MG63 (cell line): Measurements from ENCODE around the gene CDC42SE2. TPM values are rescaled to one million over a fixed set of nuclear protein-coding genes. Genes with fewer than 3 reads are reported as not detected.
"Not testable (repeated sequence)": the region's sequence is repeated elsewhere in the genome, so short reads cannot be mapped to it uniquely, and the experiment has no call there.

ENCODE experiments used
- DNase-seq: peaks from one replicate; pipeline ENCODE4 v3.0.0-alpha.2; 2020
- H3K27me3 ChIP-seq: fragments of 250-450 bp; sonication (Bioruptor Pico); 2 replicates; pipeline ENCODE4 v1.5.1; 2020; ENCODE audit warnings: mild to moderate bottlenecking, moderate library complexity
- H3K36me3 ChIP-seq: fragments of 250-450 bp; sonication (Bioruptor Pico); 2 replicates; pipeline ENCODE4 v1.5.1; 2020; ENCODE audit warnings: mild to moderate bottlenecking, moderate library complexity
- H3K4me3 ChIP-seq: fragments of 250-450 bp; sonication (Bioruptor Pico); 2 replicates; pipeline ENCODE4 v1.5.1; 2020; ENCODE audit warnings: mild to moderate bottlenecking, moderate library complexity
- H3K9me3 ChIP-seq: fragments of 250-450 bp; sonication (Bioruptor Pico); 2 replicates; pipeline ENCODE4 v1.5.1; 2020; ENCODE audit warnings: mild to moderate bottlenecking, moderate library complexity
- total RNA-seq: library from RNA; depleted of rRNA; stranded (reverse); fragments of >200 nt; shearing (Covaris generic); gene quantifications from 2 replicates; pipeline ENCODE4 v1.2.3, GENCODE V29; 2014; ENCODE audit warnings: low replicate concordance

CDC42SE2 gene
- total RNA-seq, 1 experiment from 2014 or later: 23.6 TPM

GRCh38 chr5:131384173-131384572 is 120.3 kb downstream of the CDC42SE2 start:
- H3K36me3 ChIP-seq: peaks cover under 1% of the 10 kb centered on the region; the same call in 1 of the 2 replicates
- no peaks in the 10 kb centered on the region for H3K27me3 ChIP-seq
- no peak for DNase-seq
- no peaks in the 10 kb centered on the region for H3K9me3 ChIP-seq
- no peak overlapping the region for H3K4me3 ChIP-seq

- Histone ChIP-seq H3K4me3 (no peak overlapping the region), H3K27me3 (no peaks in the 10 kb centered on the region), H3K9me3 (no peaks in the 10 kb centered on the region), H3K36me3 (peaks cover 3% of the 10 kb centered on the region; the same call in 1 of the 2 replicates)
- no peak for DNase-seq
These were observed 120.9 kb downstream of the CDC42SE2 start for GRCh38 chr5:131384616-131385214.

DNA sequence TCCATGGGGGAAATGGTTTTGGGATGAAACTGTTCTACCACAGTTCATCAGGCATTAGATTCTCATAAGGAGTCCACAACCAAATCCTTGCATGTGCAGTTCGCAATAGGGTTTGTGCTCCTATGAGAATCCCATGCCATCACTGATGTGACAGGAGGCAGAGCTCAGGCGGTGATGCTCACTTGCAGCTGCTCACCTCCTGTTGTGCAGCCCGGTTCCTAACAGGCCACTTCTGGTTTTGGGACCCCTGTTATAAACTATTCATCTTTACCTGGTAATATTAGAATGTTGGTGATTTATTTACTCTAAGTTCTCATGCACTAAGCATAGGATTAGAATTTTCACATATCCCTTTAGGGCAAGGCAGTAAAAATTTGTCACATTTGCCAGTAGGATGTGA is 122.3 kb downstream of the CDC42SE2 start:
- DNase-seq: no peak
- Histone ChIP-seq H3K9me3 (no peaks in the 10 kb centered on the region), H3K4me3 (no peak overlapping the region), H3K27me3 (no peaks in the 10 kb centered on the region), H3K36me3 (peaks cover 3% of the 10 kb centered on the region)

DNA sequence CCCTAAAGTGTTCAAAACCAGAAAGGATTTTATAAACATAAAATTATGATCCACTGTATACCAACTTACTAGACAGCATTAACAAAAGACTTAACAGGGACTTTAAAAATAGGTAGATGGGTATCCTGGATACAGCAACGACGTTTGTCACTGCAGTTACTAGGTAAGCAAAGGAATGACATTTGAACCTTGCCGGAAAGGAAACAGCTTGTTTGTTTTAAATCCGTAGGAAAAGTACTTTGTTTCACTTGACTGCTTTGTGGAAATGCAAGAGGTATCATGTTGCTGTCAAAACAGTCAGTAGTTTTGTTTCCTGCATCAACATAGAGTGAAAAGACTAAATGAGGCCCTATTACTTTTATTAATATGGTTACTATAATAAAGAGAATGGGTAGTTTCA is 122.9 kb downstream of the CDC42SE2 start:
- DNase-seq: no peak
- Histone ChIP-seq H3K4me3 (no peak overlapping the region), H3K9me3 (no peaks in the 10 kb centered on the region), H3K27me3 (no peaks in the 10 kb centered on the region), H3K36me3 (peaks cover 6% of the 10 kb centered on the region)

DNA sequence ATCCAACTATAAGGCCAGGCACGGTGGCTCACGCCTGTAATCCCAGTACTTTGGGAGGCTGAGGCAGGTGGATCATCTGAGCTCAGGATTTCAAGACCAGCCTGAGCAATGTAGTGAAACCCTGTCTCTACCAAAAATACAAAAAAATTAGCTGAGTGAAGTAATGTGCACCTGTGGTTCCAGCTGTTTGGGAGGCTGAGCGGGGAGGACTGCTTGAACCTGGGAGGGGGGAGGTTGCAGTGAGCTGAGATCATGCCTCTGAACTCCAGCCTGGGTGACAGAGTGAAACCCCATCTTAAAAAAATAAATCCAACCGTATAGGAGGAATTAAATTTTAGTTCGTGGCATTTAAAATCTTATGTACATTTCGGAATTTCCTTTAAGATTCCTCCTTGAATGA is 123.4 kb downstream of the CDC42SE2 start:
- H3K36me3 ChIP-seq: peaks cover 8% of the 10 kb centered on the region
- no peak overlapping the region for H3K4me3 ChIP-seq
- no peaks in the 10 kb centered on the region for H3K9me3 ChIP-seq
- H3K27me3 ChIP-seq: no peaks in the 10 kb centered on the region
- DNase-seq: no peak

GRCh38 chr5:131389096-131389868 is 125.4 kb downstream of the CDC42SE2 start:
- H3K36me3 ChIP-seq: peaks cover 21% of the 10 kb centered on the region
- H3K4me3 ChIP-seq: no peak overlapping the region
- no peaks in the 10 kb centered on the region for H3K27me3 ChIP-seq
- H3K9me3 ChIP-seq: no peaks in the 10 kb centered on the region
- DNase-seq: no peak

DNA sequence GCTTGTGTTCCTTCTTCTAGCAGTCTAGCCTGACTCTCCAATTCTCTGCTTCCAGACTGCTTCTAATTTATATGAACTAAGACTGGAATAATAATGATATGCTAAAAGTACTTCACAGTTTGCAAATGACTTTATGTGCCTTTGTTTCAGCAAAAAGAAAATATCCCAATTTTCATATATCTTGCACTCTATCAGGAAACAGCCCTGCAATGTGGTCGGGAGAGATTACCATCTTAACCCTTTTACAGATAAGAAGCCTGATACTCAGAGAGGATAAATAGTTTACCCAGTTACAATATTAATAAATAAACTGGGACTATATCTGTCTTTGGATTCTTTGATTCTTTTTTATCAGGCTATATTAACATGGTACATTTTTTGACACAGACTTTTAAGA is 126.0 kb downstream of the CDC42SE2 start:
- DNase-seq: no peak
- no peaks in the 10 kb centered on the region for H3K9me3 ChIP-seq

GRCh38 chr5:131392466-131393095 is 128.7 kb downstream of the CDC42SE2 start:
- Histone ChIP-seq H3K9me3 (no peaks in the 10 kb centered on the region), H3K4me3 (no peak overlapping the region), H3K27me3 (no peaks in the 10 kb centered on the region), H3K36me3 (peaks cover 40% of the 10 kb centered on the region)
- no peak for DNase-seq

More for the DNA sequence above, 126.0 kb downstream of the CDC42SE2 start:
- Histone ChIP-seq H3K27me3 (no peaks in the 10 kb centered on the region), H3K36me3 (peaks cover 24% of the 10 kb centered on the region), H3K4me3 (no peak overlapping the region)

GRCh38 chr5:131393498-131393968 is 129.7 kb downstream of the CDC42SE2 start:
- H3K27me3 ChIP-seq: no peaks in the 10 kb centered on the region
- H3K36me3 ChIP-seq: peaks cover 45% of the 10 kb centered on the region
- H3K4me3 ChIP-seq: no peak overlapping the region
- H3K9me3 ChIP-seq: no peaks in the 10 kb centered on the region
- DNase-seq: no peak

DNA sequence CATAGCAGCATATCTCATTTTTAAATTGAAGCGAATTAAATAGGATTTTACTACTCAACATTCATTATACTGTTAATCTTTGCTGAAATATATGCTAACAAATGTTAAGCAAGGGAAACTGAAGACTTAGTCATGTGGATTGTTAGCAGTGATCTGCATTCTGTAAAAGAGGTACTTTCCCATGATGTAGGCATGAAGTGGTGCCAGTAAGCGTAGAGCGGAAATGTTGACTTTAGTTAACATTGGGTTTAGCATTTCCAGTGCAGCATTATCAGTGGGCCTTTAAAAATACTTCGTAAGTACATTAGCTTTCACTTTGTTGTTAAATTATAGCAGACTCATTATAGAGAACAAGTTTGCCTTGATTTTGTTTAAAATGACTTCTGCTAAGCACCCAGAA is 130.3 kb downstream of the CDC42SE2 start:
- no peak for DNase-seq
- H3K4me3 ChIP-seq: no peak overlapping the region
- H3K9me3 ChIP-seq: no peaks in the 10 kb centered on the region
- no peaks in the 10 kb centered on the region for H3K27me3 ChIP-seq
- H3K36me3 ChIP-seq: peaks cover 47% of the 10 kb centered on the region

DNA sequence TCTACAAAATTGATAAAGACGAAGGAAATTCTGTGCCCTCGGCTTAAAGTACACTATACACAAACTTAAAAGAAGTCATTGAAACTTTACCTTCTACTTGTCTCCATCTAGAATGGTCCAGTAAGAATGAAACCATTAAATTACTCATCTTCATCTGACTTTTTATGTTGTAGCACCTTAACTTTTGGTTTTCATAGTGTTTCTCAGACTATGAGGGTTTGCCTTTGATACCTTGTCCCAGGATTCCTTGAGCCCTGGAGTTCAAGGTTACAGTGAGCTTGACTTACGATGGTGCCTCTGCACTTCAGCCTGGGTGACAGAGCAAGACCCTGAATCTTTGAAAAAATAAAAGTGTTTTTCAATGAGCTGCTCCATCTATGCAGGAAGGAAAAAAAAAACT is 132.2 kb downstream of the CDC42SE2 start:
- H3K4me3 ChIP-seq: no peak overlapping the region
- no peaks in the 10 kb centered on the region for H3K9me3 ChIP-seq
- no peak for DNase-seq
- no peaks in the 10 kb centered on the region for H3K27me3 ChIP-seq
- H3K36me3 ChIP-seq: peaks cover 54% of the 10 kb centered on the region

DNA sequence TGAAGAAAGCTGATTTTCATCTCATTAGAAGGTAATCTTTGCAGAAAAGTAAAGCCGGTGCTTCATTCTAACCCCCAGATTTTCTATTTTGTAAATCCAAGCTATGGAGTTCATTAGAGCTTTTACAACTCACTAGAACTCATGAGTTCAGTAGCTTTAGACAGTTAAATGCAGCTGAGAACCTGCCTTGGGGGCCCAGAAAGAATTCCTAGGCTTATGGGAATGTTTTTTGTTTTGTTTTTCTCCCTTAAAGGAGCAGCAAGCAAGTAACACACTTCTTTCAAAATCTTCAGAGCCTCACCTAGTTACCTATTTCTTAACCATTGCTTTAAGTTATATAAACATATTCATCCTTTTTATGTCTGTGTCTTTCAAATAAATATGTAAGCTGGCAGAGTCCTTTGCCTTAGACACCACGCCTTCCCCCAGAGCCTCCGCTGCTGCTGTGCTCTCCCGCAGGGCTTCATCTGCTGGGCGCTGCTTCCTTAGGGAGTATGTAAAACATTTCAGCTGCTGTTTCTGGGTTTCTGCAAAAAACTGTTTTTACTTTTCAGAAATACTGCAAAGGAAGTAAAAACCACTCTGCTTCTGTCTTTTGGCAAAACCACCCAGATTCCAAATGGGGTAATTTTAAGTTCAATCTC is 132.9 kb downstream of the CDC42SE2 start:
- Histone ChIP-seq H3K9me3 (no peaks in the 10 kb centered on the region), H3K36me3 (peaks cover 55% of the 10 kb centered on the region), H3K27me3 (no peaks in the 10 kb centered on the region), H3K4me3 (no peak overlapping the region)
- DNase-seq: no peak

GRCh38 chr5:131399007-131399406 is 135.2 kb downstream of the CDC42SE2 start:
- peaks cover 54% of the 10 kb centered on the region for H3K36me3 ChIP-seq
- not testable (repeated sequence) for DNase-seq, H3K27me3 ChIP-seq, H3K4me3 ChIP-seq, H3K9me3 ChIP-seq

DNA sequence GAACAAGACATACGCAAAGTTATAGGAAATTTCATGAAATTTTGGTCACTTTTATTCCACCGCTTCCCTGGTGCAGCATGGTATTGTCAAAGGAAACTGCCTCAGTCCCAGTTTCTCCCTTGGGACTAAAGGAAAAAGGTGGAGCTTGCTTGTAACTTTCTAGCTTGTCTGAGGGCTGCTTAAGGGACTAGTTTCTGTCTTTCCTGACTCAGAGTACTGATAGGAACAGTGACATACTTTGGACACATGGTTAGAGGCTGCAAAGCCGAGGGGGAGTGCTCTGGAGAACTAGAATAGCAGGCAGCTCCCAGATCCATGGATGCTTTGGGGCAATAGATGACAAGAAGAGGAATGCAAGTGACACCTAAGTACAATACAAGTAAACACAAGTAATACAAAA is 136.7 kb downstream of the CDC42SE2 start:
- peaks cover 6% of the 10 kb centered on the region; the same call in 1 of the 2 replicates for H3K9me3 ChIP-seq
- no peak for DNase-seq
- peaks cover 45% of the 10 kb centered on the region for H3K36me3 ChIP-seq
- no peaks in the 10 kb centered on the region for H3K27me3 ChIP-seq
- no peak overlapping the region for H3K4me3 ChIP-seq

GRCh38 chr5:131405674-131406073 is 141.8 kb downstream of the CDC42SE2 start:
- peaks cover 6% of the 10 kb centered on the region; the same call in 1 of the 2 replicates for H3K9me3 ChIP-seq
- H3K36me3 ChIP-seq: peaks cover 45% of the 10 kb centered on the region
- no peak overlapping the region for H3K4me3 ChIP-seq
- H3K27me3 ChIP-seq: no peaks in the 10 kb centered on the region
- no peak for DNase-seq

DNA sequence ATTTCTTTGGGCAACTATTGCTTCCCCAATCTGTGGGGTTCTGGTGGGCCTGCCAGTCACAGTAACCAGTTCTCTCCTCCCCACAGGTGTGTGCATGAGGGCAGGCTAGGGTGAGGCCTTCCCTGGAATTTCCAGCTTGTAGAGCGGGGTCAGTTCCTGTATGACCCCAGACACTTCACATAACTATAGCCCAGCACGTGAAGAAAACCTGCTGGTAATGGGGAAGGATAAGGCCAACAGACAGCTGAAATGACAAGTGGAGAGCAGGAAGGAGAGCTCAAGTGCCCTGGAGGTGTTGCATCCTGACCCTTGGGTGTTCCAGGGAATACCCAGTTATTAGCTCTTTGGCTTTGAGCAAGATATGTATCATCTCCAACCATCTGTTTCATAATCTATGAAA is 142.2 kb downstream of the CDC42SE2 start:
- peaks cover 6% of the 10 kb centered on the region; the same call in 1 of the 2 replicates for H3K9me3 ChIP-seq
- no peak for DNase-seq
- H3K27me3 ChIP-seq: no peaks in the 10 kb centered on the region
- H3K4me3 ChIP-seq: no peak overlapping the region
- peaks cover 45% of the 10 kb centered on the region for H3K36me3 ChIP-seq
